PC-9 (cell line): Measurements from ENCODE around the gene MAST1.

Source experiments
- EZH2 ChIP-seq: fragments of 200-600 bp; sonication (generic); IDR thresholded peaks from 2 replicates; pipeline ENCODE4 v1.8.0; 2017; ENCODE audit warnings: antibody characterized with exemption, low read depth
- TF ChIP-seq, protein P1 (sequence below): fragments of 200-600 bp; sonication (generic); conservative IDR thresholded peaks from 2 replicates; pipeline ENCODE4 v1.6.1; 2017; ENCODE audit warnings: mixed run types, antibody characterized with exemption, mild to moderate bottlenecking, moderate library complexity

DNA sequence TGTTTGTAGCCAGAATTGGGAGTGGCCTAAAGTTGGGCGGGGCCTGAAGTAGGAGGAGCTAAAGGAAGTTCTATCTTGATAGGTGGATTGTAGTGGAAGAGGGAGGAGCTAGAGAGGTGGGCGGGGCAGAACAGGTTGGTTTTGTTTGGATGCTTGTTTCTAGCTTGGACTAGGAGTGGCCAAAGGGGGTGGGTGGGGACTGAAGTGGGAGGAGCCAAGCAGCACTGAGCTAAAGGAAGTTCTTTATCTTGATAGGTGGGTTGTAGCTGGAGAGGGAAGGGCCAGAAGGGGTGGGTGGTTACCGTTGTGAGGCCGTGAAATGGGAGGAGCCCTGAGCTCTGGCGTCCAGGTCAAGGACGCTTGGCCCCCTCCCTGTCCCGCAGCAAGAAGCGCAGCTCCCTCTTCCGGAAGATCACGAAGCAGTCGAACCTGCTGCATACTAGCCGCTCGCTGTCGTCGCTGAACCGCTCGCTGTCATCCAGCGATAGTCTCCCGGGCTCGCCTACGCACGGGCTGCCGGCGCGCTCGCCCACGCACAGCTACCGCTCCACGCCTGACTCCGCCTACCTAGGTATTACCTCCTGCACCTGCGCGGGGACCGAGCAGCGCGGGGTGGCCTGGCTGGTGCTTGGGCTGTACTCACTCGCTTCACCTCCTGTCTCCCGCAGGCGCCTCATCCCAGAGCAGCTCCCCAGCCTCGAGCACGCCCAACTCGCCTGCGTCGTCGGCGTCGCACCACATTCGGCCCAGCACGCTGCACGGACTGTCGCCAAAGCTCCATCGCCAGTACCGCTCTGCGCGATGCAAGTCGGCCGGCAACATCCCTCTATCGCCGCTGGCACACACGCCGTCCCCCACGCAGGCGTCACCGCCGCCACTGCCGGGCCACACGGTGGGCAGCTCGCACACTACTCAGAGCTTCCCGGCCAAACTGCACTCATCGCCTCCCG is 34.9 kb downstream of the MAST1 start:
- no peak for TF ChIP-seq EZH2
- TF ChIP-seq, protein P1, sequence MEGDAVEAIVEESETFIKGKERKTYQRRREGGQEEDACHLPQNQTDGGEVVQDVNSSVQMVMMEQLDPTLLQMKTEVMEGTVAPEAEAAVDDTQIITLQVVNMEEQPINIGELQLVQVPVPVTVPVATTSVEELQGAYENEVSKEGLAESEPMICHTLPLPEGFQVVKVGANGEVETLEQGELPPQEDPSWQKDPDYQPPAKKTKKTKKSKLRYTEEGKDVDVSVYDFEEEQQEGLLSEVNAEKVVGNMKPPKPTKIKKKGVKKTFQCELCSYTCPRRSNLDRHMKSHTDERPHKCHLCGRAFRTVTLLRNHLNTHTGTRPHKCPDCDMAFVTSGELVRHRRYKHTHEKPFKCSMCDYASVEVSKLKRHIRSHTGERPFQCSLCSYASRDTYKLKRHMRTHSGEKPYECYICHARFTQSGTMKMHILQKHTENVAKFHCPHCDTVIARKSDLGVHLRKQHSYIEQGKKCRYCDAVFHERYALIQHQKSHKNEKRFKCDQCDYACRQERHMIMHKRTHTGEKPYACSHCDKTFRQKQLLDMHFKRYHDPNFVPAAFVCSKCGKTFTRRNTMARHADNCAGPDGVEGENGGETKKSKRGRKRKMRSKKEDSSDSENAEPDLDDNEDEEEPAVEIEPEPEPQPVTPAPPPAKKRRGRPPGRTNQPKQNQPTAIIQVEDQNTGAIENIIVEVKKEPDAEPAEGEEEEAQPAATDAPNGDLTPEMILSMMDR = 0 out of 2 replicates have a peak, but pooled peaks have one; percentile 13
